ENCODE data around the gene MSI2.
"Not testable (repeated sequence)": the region's sequence is repeated elsewhere in the genome, so short reads cannot be mapped to it uniquely, and the experiment has no call there.

MSI2 gene

DNA sequence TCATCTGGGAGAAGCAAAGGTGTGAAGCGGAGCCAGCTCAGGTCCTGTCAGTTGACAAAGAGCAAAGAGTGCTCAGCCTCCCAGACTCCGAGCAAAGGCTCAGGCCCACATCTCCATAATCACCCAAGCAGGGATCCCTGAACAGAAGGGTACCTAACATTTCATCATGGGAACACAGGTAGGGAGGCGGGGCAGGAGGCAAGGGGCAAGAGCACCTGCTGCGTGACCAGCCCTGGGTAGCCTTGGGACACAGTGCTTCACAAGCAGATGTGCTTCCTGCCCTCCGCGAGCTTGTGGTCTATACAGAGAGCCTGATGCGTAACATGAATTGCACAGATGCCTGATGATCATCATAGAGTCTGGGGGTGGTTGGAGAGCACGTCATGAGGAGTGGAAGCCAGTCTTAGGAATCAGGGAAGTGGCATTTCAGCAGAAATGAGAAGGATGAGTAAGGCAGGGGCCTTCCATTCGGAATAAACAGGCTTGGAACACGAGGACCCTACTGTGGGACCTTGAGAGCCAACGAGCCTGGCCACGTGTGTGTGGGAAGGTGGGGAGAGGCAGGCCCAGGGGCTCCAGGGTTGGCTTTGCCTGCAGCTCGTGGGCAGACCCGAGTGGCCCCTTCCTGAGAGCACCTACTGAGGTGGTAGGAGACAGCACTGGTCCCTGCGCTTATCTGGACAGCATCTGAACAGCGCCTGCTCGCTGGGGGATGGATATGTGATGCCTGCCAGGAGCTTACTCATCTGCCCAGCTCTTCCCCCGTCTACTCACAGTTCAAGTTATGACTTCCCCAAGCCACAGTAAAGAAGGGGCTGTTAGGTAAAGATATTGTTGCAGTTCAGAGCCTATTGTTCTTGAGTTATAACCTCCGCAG is 363.0 kb downstream of the MSI2 start:
- CTCF ChIA-PET, result interaction anchor here (0.7 to 0.8 kb wide), 2 partner anchors 53 to 376 kb away, joined by 3 read pairs; no protein-coding TSS in a partner anchor

DNA sequence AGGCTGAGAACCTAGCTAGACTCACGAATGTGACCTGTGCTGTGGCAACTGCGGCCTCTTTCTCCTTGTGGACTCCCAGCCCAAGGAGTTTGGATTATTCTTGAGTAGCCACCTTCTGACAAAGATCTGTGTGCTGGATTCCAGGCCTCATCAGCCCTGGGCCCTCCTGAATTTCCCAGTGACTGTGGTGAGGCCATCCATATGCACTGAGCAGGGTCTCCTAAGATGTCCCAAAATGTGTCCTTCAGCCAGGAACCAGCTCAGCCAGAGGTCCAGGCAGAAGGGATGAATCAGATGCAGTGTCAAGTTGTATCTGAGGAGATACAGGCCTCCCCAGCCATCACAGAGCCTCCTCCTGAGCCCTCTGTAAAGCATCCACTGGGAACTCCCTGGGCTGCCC is 364.3 kb downstream of the MSI2 start:
- CTCF ChIA-PET, result no interaction called here
- no peak for TF ChIP-seq CTCF (conservative IDR thresholded peaks at IDR 0.05; ENCODE audit: low read depth)
- POLR2A ChIA-PET (ENCODE audit: low non-redundant PET), result no interaction called here
- no peak for DNase-seq (ENCODE audit: low spot score)
- H3K27ac ChIP-seq, result no peak overlapping the region

More for the DNA sequence above, 363.0 kb downstream of the MSI2 start:
- POLR2A ChIA-PET (ENCODE audit: low non-redundant PET), result no interaction called here
- no peak overlapping the region for H3K27ac ChIP-seq
- no peak for DNase-seq (ENCODE audit: low spot score)
- TF ChIP-seq CTCF (conservative IDR thresholded peaks at IDR 0.05; ENCODE audit: low read depth), result no peak

DNA sequence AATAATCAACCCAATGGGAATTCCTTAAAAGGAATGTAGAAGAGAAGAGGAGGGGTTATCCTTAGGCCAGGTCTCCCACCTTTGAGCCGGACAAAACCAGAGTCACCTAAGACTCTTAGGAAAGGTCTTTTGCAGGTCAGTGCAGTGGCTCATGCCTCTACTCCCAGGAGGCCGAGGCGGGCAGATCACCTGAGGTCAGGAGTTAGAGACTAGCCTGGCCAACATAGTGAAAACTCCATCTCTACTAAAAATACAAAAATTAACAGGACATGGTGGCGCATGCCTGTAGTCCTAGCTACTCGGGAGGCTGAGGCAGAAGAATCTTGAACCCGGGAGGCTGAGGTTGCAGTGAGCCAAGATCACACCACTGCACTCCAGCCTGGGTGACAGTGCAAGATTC is 365.5 kb downstream of the MSI2 start:
- DNase-seq (ENCODE audit: low spot score); POLR2A ChIA-PET (ENCODE audit: low non-redundant PET); H3K27ac ChIP-seq: not testable (repeated sequence)
- CTCF ChIA-PET, result interaction anchor here (0.6 kb wide), 1 partner anchor 24 kb away, joined by 3 read pairs; no protein-coding TSS in a partner anchor

- TF ChIP-seq CTCF (conservative IDR thresholded peaks at IDR 0.05; ENCODE audit: low read depth), result no peak
- DNase-seq (ENCODE audit: low spot score), result no peak
- ChIA-PET CTCF (interaction anchor here (0.6 kb wide), 1 partner anchor 17 kb away, joined by 3 read pairs; no protein-coding TSS in a partner anchor), POLR2A (ENCODE audit: low non-redundant PET) (no interaction called here)
- no peak overlapping the region for H3K27ac ChIP-seq
Observed at GRCh38 chr17:57622306-57622682, 366.0 kb downstream of the MSI2 start.

GRCh38 chr17:57622683-57623433 is 366.5 kb downstream of the MSI2 start:
- TF ChIP-seq CTCF (conservative IDR thresholded peaks at IDR 0.05; ENCODE audit: low read depth), result no peak
- H3K27ac ChIP-seq, result no peak overlapping the region
- peak; percentile 38 for DNase-seq (ENCODE audit: low spot score)
- ChIA-PET POLR2A (ENCODE audit: low non-redundant PET) (no interaction called here), CTCF (interaction anchor here (0.6 kb wide), 1 partner anchor 16 kb away, joined by 3 read pairs; no protein-coding TSS in a partner anchor)

GRCh38 chr17:57623620-57624019 is 367.3 kb downstream of the MSI2 start:
- TF ChIP-seq CTCF (conservative IDR thresholded peaks at IDR 0.05; ENCODE audit: low read depth), result no peak
- DNase-seq (ENCODE audit: low spot score), result no peak
- CTCF ChIA-PET, result no interaction called here
- H3K27ac ChIP-seq, result no peak overlapping the region
- POLR2A ChIA-PET (ENCODE audit: low non-redundant PET), result no interaction called here

DNA sequence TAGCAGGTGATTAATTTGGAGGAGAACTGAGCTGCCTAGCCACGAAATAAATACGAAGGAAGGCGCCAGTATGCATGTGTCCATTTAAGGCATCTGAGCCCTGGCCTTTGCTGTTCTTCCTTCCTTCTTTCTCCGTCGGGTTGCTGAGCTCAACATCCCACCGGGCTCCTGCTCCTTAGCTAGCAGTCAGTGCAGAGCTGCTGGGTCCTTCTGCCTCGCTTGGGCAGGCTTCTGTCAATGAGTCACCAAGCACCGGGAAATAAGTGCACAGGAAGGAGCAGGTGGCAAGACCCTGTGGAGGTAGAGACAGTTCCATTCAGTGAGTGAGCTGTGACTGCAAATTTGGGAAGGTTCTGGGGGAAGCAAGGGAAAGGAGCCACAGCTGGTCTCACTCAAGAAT is 368.1 kb downstream of the MSI2 start:
- TF ChIP-seq CTCF (conservative IDR thresholded peaks at IDR 0.05; ENCODE audit: low read depth), result no peak
- ChIA-PET CTCF (no interaction called here), POLR2A (ENCODE audit: low non-redundant PET) (no interaction called here)
- H3K27ac ChIP-seq, result no peak overlapping the region
- no peak for DNase-seq (ENCODE audit: low spot score)
